MM.1S (cell line): Measurements from ENCODE around the gene PLEKHM1.

ENCODE experiments used
- EZH2 ChIP-seq: fragments of 300-600 bp; sonication (generic); optimal IDR thresholded peaks from 2 replicates; pipeline ENCODE3; 2017; ENCODE audit warnings: low read depth, mild to moderate bottlenecking, antibody characterized with exemption, low read length, mixed read lengths
- TF ChIP-seq, protein P1 (sequence below): fragments of 300-600 bp; sonication (generic); IDR thresholded peaks from 2 replicates; pipeline ENCODE4 v1.5.1; 2016; ENCODE audit warnings: antibody characterized with exemption, low read length, mixed read lengths

DNA sequence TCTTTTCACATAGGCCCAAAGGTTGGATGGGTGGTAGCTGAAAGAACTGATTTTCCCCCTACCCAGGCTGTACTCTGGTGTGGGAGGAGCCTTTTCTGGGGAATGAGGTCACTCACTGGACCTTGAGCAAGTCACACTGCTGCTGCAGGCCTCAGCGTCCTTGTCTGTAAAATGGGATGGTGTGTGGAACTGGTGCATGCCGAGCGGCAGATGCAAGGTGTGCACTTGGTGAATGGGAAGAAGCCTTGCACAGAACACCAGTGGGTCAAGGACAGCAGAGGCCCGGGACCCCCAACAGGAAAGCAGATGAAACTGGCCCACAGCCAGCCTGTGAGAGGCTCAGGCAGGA is 96.0 kb downstream of the PLEKHM1 start:
- TF ChIP-seq EZH2: no peak
- TF ChIP-seq, protein P1, sequence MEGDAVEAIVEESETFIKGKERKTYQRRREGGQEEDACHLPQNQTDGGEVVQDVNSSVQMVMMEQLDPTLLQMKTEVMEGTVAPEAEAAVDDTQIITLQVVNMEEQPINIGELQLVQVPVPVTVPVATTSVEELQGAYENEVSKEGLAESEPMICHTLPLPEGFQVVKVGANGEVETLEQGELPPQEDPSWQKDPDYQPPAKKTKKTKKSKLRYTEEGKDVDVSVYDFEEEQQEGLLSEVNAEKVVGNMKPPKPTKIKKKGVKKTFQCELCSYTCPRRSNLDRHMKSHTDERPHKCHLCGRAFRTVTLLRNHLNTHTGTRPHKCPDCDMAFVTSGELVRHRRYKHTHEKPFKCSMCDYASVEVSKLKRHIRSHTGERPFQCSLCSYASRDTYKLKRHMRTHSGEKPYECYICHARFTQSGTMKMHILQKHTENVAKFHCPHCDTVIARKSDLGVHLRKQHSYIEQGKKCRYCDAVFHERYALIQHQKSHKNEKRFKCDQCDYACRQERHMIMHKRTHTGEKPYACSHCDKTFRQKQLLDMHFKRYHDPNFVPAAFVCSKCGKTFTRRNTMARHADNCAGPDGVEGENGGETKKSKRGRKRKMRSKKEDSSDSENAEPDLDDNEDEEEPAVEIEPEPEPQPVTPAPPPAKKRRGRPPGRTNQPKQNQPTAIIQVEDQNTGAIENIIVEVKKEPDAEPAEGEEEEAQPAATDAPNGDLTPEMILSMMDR: no peak
